ENCODE measurements around the gene PALD1.
"Not testable (repeated sequence)": the region's sequence is repeated elsewhere in the genome, so short reads cannot be mapped to it uniquely, and the experiment has no call there.

PALD1 gene

DNA sequence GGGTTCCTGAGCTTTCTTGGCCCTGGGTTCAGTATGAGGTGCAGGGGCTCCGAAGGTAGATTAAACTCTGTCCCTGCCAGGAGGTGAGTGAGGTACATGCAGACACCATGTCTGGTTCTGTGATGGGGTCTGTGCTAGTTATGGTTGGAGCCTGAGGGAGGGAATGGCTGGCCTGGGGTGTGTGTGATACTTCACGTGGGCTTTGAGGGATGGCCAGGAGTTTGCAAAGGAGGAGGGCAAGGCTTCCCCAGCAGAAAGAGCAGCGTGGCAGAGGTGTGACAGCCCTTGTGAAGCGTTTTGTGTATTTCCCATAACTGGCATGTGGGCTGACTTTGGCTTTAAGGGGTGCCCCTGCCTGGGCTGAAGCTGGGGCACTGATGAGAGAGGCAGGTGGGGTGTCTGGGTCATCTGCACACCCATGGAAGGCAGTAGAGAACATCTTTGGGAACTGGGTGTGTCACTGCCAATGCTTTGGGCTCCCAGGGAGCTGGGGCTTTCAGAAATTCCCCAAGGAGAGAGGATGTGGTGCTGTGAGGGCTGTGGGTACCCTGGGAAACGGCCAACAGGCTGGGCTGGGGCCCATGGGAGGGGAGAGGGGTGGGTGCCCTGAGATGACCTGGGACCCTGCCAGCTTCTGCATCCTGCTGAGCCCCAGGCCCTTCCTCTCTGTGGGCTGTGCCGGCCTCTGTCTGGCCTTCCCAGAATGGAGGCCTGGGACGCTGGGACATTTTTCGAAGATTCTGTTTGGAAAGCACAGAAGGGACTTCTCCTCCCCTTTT, 4.6 kb downstream of the PALD1 start:
- DNase-seq, result no peak

DNA sequence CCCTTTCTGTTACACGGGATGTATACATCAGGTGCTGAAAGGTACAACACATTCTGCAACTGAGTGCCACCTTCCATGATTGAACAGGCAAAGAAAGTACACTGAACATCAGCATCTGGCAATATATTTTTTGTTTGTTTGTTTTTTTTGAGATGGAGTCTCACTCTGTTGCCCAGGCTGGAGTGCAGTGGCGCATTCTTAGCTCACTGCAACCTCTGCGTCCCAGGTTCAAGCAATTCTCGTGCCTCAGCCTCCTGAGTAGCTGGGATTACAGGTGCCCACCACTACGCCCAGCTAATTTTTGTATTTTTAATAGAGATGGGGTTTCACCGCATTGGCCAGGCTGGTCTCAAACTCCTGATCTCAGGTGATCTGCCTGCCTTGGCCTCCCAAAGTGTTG, 5.3 kb downstream of the PALD1 start:
- not testable (repeated sequence) for DNase-seq

DNA sequence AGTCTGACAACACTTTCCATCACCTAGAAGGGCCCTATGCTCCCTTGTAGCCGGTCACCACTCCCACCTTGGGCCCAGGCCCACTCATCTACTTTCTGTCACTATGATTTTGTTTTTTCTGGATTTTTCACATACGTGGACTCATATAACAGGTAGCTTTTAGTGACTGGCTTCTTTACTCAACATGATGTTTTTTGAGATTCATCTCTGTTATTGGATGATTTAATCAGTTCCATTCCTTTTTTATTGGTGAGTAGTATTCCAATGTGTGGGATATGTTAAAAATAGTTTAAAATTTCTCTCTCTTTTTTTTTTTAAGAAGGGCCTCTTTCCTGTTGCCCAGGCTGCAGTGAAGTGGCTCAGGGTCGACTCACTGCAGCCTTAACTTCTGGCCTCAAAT, 9.3 kb downstream of the PALD1 start:
- DNase-seq, result no peak

DNA sequence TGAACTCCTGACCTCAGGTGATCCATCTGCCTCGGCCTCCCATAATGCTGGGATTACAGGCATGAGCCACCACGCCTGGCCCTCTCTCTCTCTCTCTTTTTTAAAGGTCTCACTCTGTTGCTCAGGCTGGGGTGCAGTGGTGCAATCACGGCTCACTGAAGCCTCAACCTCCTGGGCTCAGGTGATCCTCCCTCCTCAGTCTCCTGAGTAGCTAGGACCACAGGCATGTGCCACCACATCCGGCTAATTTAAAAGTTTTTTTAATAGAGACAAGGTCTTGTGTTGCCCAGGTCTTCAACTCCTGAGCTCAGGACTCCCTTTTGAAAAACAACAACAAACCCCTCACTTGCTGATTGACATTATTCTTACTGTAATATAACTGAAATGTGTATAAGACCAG, 11.6 kb downstream of the PALD1 start:
- DNase-seq, result no peak

DNA sequence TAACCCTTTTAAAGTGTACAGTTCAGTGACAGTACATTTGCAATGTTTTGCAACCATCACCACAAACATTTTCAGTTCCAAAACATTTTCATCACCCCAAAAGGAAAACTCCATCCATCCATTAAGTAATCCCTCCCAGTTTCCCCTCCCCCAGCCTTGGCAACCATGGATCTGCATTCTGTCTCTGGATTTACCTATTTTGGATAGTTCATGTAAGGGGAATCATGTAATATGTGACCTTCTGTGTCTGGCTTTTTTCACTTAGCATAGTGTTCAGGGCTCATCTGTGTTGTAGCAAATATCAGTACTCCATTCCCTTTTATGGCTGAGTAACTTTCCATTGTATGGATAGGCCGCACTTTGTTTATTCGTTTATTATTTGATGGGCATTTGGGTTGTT, 13.0 kb downstream of the PALD1 start:
- no peak for DNase-seq

DNA sequence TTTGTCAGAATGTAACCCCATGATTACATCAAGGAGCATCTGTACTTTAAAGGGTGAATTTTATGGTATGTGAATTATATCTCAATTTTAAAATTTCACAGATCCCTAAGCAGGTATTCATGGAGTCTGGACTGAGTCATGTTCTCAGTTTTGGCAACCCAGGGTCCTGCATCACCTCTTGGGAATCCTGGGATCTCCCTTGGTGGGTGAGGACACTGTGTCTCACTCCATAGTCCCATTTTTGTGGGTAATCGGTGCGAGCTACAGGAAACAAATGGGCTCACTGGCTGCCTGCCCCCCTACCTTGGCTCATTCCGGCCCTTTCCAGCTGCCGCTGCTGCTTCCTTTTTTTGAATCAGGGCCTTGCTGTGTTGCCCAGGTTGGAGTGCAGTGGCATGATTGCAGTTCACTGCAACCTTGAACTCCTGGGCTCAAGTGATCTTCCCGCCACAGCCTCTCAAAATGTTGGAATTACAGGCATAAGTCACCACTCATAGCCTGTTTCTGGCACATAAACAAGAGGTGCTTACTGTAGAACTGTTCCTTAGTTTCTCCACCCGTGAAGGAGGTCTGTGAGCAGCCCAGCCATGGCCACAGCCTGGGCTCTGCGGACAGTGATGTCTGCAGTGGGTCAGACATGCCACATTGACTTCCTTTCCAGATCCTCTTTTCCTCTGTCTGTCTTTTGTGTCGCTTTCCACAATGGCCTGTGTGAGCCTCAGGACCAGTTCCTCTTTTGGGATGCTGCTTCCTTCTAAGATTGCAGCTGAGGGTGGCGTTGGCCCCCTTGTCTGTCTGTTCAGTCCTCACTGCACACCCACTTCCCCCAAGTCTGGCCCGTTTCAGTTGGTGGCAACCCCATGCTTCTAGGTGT, 14.5 kb downstream of the PALD1 start:
- no peak for DNase-seq

DNA sequence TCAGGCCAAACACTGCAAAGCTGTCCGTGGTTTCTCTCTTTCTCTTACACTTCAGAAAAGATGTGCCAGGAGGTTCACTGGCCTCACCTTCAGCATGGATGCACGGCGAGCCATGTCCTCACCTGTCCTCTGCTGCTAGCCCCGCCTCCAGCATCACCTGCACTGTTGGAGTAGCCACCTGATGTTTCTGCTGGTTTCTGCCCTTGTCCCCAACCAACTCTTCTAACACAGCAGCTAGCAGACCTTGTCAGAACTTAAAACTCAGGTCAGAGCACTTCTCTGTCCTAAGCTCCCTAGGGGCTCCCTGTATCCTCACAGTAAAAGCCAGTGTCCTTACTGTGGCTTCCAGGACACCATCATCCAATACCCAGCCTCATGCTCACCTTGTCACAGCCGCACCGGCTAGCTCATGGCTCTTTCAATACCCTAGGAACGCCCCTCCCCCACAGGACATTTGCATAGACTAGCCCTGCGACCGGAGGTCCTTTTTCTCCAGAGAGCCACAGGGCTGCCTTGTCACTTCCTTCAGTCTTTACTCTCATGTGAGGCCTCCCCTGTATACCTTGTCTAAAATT, 15.2 kb downstream of the PALD1 start:
- no peak for DNase-seq

DNA sequence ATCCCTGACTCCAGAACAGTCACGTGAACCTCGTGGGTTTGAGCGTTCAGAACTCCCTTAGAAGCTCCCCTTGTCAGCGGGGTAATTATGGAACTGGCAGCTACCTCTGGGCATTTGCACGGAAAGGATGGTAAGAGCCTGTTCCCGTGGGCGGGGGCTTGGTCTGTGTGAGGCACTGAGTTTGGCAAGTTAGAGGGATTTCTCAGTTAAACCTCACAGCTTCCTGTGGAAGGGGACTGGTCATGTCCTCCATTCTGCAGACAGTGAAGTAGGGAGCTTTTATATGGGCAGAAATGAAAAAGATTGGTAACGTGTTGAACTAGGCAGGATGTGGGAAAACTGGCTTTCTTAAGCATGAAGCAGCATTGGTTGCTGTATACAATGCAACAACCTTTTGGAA, 16.0 kb downstream of the PALD1 start:
- peak in 1 of 2 donors; percentile 66 for DNase-seq

DNA sequence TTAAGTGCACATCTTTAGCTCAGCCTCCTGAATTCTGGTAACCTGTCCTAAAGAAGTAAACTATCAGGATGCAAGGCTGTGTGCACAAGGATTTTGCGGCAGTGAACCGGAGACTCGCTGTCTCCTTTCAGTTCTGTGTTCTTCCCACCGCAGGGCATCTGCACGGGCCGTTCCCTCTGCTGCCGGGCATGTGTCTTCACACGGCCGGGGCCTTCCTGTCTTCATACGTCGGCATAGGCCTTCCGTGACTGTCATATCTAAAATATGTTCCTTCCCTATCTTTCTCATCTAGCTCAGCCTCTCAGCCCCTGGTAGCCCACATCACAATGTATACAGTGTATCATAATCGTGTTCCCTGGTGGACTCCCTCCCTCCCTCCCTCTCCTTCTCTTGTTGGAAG, 16.4 kb downstream of the PALD1 start:
- peak in 1 of 2 donors; percentile 21 for DNase-seq

DNA sequence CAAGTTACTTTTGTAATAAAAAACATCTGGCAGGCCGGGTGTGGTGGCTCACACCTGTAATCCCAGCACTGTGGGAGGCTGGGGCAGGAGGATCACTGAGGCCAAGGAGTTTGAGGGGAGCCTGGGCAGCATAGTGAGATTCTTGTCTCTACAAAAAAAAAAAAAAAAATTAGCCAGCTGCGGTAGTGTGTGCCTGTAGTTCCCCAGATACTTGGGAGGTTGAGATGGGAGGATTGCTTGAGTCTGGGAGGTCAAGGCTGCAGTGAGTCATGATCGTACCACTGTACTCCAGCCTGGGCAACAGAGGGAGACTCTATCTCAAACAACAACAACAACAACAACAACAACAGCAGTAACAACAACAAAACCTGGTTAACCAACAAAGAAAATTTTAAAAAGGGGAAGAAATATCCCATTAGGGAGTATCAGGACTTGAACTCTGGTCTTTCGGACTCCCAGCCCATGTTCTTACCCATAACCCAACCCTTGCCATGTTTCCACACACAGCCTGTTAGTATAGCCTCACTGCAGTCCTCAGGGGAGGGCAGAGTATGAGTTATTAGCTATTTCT, 17.2 kb downstream of the PALD1 start:
- no peak for DNase-seq

DNA sequence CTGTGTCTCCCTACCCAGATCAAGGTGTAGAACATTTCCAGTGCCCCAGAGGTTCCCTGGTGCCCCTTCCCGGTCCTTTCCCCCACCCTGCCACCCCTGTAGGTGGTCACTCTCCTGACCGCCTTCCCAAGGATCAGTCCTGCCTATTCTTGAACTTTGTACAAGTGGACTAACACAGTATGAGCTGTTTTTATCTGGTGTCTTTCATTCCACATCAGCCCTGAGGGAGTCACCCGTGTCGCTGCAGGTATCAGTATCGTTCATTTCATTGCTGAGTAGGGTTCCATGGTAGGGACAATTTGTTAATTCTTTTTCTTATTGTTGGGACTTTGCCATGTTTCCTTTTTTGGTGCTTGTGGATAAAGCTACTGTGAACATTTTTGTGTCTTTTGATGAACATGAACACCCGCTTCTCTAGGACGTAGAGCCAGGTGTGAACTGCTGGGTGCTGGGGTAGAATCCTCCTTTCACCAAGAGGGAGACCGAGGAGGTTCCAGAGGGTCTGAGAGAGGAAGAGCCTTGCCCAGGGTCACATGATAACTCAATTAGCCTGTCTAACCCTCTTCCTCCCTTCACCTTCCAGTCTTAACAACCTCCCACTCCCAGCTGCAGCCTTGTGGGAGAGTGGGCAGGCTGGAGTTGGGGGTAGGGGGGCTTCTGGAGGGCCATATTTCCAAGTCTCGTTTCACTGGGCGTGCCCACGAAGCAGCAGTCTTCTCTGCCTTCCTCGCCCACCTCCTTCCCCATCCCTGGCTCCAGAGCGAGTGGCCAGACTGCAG, 18.0 kb downstream of the PALD1 start:
- DNase-seq, result no peak

DNA sequence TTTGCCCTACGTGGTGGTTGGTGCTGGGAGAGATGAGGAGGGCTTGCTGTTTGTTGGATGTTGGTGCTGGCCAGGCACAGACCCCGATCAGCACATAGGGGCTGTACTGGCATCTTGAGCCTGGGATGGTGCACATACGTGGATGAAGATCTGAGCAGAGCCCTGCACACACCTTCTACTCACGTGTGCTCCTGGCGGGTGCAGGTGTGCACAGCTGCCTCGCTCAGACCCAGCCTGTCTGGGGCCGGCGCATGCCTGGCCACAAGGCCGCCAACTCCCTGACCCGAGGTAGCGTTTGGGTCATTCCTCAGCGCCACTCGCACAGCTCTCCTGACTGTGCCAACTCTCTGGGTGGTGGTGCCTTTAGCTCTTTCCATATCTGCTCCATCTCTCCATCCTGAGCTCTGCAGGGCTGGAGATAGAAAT, 18.6 kb downstream of the PALD1 start:
- DNase-seq, result no peak

DNA sequence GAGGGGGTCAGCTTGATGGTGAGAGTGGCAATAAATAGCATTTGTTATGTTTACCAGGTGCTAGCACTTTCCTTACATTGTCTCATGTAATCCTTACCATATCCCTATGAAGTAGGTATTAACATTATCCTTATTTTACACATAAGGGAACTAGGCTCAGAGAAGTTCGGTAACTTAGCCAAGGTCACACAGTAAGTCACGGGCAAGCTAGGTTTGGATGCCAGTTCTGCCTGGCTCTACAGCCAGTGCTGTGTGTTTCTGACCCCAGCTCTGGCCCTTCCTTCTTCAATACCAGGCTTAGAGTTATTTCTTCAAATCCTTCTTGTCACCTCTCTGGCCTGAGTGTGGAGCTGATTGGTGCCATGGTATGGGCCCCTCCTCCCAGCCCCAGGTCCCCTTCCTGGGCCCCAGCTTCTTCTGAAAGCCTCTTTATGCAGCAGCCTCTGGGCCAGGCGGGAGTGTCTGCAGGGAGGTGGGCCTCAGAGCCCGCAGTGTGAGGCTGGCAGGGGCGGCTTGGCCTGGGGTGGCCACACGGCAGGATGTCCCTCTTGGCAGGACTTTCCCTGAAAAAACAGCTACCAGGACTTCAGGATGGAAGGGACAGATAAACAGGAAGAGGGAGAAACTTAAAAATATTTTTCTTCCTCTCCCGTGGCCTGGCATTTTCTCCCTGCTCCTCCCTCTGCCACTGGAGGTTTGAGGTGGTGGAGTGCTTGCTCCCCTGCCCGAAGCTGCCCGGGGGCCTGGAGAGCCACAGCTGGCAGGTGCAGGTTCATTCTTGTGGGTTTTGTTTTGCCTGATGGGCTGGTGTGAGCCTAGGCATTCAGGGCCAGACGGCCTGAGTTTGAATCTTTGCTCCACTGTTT, 20.6 kb downstream of the PALD1 start:
- no peak for DNase-seq

DNA sequence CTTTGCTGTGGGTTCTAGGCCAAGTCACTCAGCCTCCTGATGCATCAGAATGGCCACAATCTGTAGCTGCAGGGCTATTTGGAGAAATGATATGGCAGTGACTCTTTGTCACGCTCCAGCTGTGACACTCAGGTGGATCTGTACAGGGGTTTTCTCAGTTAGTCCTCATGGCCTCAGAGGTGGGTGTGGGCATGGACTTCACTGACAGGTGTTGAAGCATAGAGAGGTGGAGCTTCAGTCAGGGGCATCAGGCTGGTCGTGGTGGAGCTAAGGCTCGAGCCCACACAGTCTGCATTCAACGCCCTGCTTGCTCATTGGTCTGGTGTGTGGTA, 21.2 kb downstream of the PALD1 start:
- DNase-seq, result no peak

DNA sequence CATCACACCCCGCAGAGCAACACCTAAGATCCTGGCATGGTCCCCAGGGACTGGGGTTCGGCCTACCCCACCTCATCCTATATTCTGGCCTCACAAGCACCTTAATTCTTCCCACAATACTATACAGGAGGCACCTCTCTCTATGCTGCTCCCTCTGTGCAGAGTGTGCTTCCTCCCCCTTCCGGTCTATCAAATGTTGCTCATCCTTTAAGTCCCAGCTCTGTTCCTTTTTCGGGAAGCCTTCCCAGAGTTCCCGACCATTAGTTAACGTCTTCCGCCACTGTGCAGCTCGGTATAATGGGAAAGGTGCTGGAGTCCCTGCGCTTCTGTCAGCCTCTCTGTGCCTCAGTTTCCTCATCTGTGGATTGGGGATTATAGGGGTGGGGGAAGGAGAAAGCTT, 21.8 kb downstream of the PALD1 start:
- no peak for DNase-seq

DNA sequence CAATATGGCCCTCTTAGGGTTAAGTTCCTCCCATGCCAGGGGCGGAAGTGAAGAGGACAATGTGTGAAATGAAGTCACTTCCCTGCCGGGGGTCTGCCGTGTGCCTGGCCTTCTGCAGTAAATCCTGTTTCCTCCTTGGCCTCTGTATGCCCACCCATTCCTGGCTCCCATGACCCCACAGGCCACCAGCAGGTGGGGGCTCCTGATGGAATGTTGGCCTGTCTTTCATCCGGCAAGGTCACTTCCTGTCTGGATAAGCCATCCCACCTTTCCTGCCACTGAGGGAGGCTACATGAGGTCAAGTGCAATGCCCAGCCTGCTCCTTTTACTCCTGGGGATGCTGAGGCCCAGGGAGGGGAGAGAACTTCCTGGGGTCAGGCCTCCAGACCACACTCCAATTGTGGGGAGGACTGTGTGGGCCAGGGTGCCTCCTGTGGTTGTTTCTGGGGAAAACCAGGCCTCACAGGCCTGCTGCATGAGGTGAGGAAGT, 22.3 kb downstream of the PALD1 start:
- no peak for DNase-seq

DNA sequence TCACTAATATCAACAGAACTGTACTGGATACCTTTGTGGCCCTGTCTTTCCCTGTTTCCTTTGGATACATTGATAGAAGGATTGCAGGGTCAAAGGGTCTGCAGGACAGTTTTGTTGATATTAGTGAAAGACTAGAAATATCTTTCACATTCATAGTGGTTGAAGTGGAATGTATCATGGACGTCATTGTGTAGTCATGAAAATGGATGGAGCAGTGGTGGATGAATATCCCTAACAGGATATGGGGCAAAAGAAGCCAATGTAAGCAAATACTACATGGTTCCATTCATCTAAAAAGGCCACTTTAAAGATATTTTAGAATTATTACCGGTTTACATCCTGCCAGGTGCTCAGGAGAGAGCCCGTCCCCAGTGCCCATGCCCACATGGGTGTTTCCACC, 23.8 kb downstream of the PALD1 start:
- no peak for DNase-seq

DNA sequence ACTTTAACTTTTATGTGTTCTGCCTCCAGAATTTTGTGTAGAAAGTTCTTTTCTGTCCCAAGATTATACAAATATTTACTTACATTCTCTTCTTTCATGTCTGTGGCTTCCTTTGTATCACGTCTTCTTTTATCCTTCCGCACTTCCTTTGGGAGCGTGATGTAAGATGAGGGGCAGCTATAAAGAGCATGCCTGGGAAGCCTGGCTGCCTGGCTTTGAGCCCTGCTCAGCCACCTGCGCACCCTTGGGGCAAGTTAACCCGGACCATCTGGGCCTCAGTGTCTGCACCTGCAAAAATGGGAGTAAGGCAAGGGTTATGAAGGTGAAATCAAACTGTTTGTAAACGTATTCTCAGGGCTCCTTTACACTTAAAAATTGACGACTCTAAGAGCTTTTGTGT, 25.2 kb downstream of the PALD1 start:
- DNase-seq, result no peak

DNA sequence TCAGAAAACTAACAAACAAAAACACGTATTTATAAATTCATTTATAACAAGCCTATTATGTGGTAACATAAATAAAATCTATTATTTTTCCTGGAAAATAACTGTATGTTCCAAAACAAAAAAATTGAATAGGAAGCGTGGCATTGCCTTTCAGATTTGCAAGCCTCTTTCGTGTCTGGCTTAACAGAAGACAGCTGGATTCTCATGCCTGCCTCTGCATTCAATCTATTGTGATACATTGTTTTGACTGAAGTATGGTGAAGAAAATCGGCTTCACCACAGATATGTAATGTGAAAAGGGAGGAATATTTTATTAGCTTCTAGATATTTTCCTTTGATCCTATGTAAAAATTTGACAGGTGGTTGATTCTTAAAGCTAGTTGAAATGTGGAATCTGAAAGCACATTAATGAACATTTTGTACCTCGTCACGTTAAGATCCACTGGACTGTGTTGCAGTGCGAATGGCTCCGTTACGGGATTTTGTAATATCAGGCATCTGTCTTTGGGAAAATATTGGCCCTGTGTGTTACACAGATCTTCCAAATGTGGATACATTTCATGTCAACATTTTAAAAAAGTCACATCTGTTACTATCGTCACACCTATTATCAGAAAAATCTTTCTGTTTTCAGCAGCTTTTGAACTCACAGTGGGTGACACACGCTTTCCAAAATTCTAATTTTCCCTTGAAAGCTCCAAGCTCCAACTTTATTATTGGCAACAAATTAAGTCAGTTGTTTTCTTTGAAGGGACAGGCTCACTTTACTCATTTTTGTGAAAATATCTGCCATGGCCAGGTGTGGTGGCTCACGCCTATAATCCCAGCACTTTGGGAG, 26.2 kb downstream of the PALD1 start:
- DNase-seq, result no peak

DNA sequence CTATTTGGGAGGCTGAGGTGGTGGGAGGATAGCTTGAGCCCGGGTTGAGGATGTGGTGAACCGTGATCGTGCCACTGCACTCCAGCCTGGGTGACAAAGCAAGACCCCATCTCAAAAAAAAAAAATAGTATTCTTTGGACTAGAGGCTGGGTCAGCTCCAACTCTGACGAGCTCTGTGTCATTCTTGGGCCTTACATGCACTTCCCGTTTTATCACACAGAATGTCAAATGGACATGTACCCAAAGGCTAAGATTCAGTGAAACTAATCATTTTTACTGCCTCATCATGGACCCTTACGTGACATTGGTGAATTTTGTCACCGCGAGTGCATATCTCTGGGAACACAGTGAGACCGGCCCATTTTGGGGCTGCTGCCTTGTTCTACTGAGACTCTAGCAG, 27.3 kb downstream of the PALD1 start:
- no peak for DNase-seq

DNA sequence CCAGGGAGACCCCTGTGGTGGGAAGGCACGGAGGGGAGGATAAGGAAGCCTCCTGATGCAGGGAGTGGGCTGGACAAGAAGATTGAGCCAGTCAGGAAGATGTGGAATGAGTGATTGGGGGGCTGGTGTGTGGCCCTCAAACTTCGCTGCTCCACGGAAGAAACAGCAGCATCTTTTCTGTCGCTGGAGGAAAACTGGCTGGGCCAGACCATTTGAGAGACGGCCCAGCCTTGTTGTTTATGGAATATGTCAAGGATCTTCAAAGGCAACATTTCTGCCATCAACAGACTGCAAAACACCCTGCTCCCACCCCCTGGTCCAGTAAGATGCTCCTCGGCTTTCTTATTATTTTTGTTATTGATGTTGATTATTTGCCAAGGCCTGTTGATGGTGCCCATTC, 29.4 kb downstream of the PALD1 start:
- no peak for DNase-seq

All from stimulated activated CD4-positive, alpha-beta T cell treated with anti-CD3 and anti-CD28 coated beads, Interleukin-2, amount 100 ng/mL, for 24 hours (primary cell).